Gastroesophageal sphincter (tissue), 3 donors: Measurements from ENCODE around the gene NUP210L.

Experiments
- EP300 ChIP-seq: sonication (generic); formaldehyde crosslinking; IDR thresholded peaks from one replicate; pipeline ENCODE4 v1.6.1; 2017; ENCODE audit warnings: antibody characterized with exemption, mild to moderate bottlenecking
- POLR2A ChIP-seq, 2 donors: fragments of 450-650 bp; IDR thresholded peaks; one replicate each; pipeline ENCODE4 v1.6.1; 2017; ENCODE audit warnings: antibody characterized with exemption in 2 of 2, mild to moderate bottlenecking in 2 of 2, moderate library complexity in 1 of 2
- POLR2AphosphoS5 ChIP-seq: sonication (generic); formaldehyde crosslinking; IDR thresholded peaks from one replicate; pipeline ENCODE4 v1.6.1; 2017; ENCODE audit warnings: antibody characterized with exemption
- TF ChIP-seq, protein P1 (sequence below), 4 experiments: fragments of 200-600 bp in 2 of 4; fragments of 450-650 bp in 2 of 4; sonication (generic) in 1 of 4; IDR thresholded peaks; one replicate each; pipeline ENCODE4 v1.5.1; 2017 to 2019; ENCODE audit warnings: antibody characterized with exemption in 4 of 4, mild to moderate bottlenecking in 2 of 4, moderate library complexity in 2 of 4

GRCh38 chr1:153973525-153973924 is 181.3 kb downstream of the NUP210L start:
- TF ChIP-seq, protein P1, sequence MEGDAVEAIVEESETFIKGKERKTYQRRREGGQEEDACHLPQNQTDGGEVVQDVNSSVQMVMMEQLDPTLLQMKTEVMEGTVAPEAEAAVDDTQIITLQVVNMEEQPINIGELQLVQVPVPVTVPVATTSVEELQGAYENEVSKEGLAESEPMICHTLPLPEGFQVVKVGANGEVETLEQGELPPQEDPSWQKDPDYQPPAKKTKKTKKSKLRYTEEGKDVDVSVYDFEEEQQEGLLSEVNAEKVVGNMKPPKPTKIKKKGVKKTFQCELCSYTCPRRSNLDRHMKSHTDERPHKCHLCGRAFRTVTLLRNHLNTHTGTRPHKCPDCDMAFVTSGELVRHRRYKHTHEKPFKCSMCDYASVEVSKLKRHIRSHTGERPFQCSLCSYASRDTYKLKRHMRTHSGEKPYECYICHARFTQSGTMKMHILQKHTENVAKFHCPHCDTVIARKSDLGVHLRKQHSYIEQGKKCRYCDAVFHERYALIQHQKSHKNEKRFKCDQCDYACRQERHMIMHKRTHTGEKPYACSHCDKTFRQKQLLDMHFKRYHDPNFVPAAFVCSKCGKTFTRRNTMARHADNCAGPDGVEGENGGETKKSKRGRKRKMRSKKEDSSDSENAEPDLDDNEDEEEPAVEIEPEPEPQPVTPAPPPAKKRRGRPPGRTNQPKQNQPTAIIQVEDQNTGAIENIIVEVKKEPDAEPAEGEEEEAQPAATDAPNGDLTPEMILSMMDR (IDR thresholded peaks at IDR 0.05) = no peak
- no peak for TF ChIP-seq POLR2A (IDR thresholded peaks at IDR 0.05)
- TF ChIP-seq EP300 = no peak
- TF ChIP-seq POLR2AphosphoS5 = no peak
